Measurements from ENCODE around the gene TGFA. TPM values are rescaled to one million over a fixed set of nuclear protein-coding genes. Genes with fewer than 3 reads are reported as not detected.
A peak's percentile ranks its signal among the peaks of the same experiment; 100 is the strongest.

TGFA gene
- total RNA-seq, 1 experiment from 2014 or later = 27.7 TPM

GRCh38 chr2:70551167-70551566, 2.5 kb downstream of the TGFA start:
- Histone ChIP-seq H2AFZ (no peak overlapping the region), H4K20me1 (ENCODE audit: insufficient read depth) (no peaks in the 10 kb centered on the region), H3K4me3 (peak overlapping the region; percentile 99), H3K9me2 (ENCODE audit: insufficient read depth) (no peaks in the 10 kb centered on the region), H3K27me3 (ENCODE audit: insufficient read depth, low read depth) (no peaks in the 10 kb centered on the region), H3K36me3 (ENCODE audit: low read depth) (no peaks in the 10 kb centered on the region), H3K79me2 (ENCODE audit: low read depth) (peaks cover 76% of the 10 kb centered on the region), H3F3A (ENCODE audit: insufficient read depth, low read depth) (peaks cover 15% of the 10 kb centered on the region; the same call in 1 of the 2 replicates), H3K4me2 (peak overlapping the region; percentile 82), H3K4me1 (replicated peaks; ENCODE audit: insufficient read depth) (peaks cover 47% of the 10 kb centered on the region), H3K9me3 (ENCODE audit: insufficient read depth, low read depth) (no peaks in the 10 kb centered on the region), H3K27ac (peak overlapping the region; percentile 98)
- ChIA-PET CTCF (no interaction called here), POLR2A (ENCODE audit: unreplicated experiment) (no interaction called here)
- BruUV-seq (replicated peaks) = no TSS peak
- TF ChIP-seq EZH2 (IDR thresholded peaks at IDR 0.05; ENCODE audit: low read depth) = no peak
- intact Hi-C loops (cut with micrococcal nuclease; ENCODE audit: unreplicated experiment) = loop anchor here (1.0 to 5.0 kb wide), 4 partner anchors 53 to 249 kb away; partner anchors contain the start of gene FAM136A
- DNase-seq = peak in 1 of 2 experiments; percentile 21

DNA sequence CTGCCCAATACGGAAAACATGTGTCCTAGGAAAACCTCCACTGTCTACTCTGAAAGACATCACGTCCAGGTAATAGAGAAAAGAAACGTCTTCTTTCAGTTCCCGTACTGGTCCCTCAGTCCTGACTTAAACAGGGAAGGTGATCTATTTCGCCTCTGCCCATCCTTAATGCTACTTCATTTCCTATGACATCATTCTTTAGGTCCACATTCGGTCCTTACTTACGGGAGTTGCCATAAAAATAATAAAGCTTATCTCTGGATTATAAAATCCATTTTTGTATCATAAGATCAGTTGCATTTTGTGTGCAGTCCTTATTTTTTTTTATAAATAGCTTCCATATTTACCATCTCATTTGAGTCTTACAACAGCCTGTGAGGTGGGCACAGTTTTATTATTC, 3.7 kb downstream of the TGFA start:
- H3F3A ChIP-seq (ENCODE audit: insufficient read depth, low read depth) = peaks cover 15% of the 10 kb centered on the region; the same call in 1 of the 2 replicates
- no peaks in the 10 kb centered on the region for H3K9me3 ChIP-seq (ENCODE audit: insufficient read depth, low read depth)
- peaks cover 83% of the 10 kb centered on the region for H3K79me2 ChIP-seq (ENCODE audit: low read depth)
- ChIA-PET POLR2A (ENCODE audit: unreplicated experiment) (interaction anchor here (0.6 kb wide), 1 partner anchor 41 kb away, joined by 3 read pairs; no protein-coding TSS in a partner anchor), CTCF (interaction anchor here (0.7 kb wide), 1 partner anchor 90 kb away, joined by 3 read pairs; no protein-coding TSS in a partner anchor)
- peak overlapping the region; percentile 29 for H3K4me2 ChIP-seq
- no peak for DNase-seq
- no peaks in the 10 kb centered on the region for H3K27me3 ChIP-seq (ENCODE audit: insufficient read depth, low read depth)
- H2AFZ ChIP-seq = no peak overlapping the region
- H3K27ac ChIP-seq = no peak overlapping the region
- TF ChIP-seq, protein P1, sequence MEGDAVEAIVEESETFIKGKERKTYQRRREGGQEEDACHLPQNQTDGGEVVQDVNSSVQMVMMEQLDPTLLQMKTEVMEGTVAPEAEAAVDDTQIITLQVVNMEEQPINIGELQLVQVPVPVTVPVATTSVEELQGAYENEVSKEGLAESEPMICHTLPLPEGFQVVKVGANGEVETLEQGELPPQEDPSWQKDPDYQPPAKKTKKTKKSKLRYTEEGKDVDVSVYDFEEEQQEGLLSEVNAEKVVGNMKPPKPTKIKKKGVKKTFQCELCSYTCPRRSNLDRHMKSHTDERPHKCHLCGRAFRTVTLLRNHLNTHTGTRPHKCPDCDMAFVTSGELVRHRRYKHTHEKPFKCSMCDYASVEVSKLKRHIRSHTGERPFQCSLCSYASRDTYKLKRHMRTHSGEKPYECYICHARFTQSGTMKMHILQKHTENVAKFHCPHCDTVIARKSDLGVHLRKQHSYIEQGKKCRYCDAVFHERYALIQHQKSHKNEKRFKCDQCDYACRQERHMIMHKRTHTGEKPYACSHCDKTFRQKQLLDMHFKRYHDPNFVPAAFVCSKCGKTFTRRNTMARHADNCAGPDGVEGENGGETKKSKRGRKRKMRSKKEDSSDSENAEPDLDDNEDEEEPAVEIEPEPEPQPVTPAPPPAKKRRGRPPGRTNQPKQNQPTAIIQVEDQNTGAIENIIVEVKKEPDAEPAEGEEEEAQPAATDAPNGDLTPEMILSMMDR (conservative IDR thresholded peaks at IDR 0.05) = no peak
- TF ChIP-seq EZH2 (IDR thresholded peaks at IDR 0.05; ENCODE audit: low read depth) = no peak
- no TSS peak for BruUV-seq (replicated peaks)
- no peaks in the 10 kb centered on the region for H3K9me2 ChIP-seq (ENCODE audit: insufficient read depth)
- H3K4me1 ChIP-seq (replicated peaks; ENCODE audit: insufficient read depth) = peaks cover 55% of the 10 kb centered on the region
- H3K4me3 ChIP-seq = 0 out of 2 replicates have a peak overlapping the region, but pooled peaks have one; percentile 2
- intact Hi-C loops (cut with micrococcal nuclease; ENCODE audit: unreplicated experiment) = loop anchor here (5.0 kb wide), 3 partner anchors 148 to 248 kb away; partner anchors contain the start of gene FAM136A
- no peaks in the 10 kb centered on the region for H3K36me3 ChIP-seq (ENCODE audit: low read depth)
- no peaks in the 10 kb centered on the region for H4K20me1 ChIP-seq (ENCODE audit: insufficient read depth)

DNA sequence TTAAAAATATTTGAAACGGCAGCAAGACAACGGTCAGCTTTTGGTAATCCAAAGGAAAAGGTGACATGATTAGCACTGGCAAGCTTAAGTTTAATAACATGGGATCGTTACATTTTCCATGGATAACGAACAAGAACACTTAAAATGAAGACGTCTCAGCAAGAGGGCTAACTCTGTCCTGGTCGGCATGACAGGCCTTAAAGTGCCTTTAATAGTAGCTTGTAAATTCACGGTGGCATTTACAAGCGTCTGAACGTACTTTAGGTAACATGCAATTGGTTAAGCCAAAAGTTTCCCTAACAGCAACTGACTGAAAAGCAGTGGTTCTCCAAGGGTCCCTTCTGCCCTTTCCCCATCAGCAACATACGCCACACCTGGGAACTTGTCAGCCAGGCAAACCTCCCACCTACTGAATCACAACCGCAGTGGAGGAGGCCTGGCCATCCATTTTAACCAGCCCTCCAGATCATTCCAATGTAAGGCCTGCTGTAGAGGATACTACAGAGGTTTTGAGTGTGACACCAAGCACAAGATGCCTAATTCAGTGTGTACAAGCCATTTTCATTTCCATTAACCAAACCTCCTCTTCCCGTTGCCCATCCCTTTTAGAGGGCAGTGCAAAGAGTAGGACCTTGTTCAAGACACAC, 4.4 kb downstream of the TGFA start:
- intact Hi-C loops (cut with micrococcal nuclease; ENCODE audit: unreplicated experiment) = no loop called here
- Histone ChIP-seq H3K4me2 (peak overlapping the region; percentile 29), H3K27ac (no peak overlapping the region), H2AFZ (no peak overlapping the region), H3F3A (ENCODE audit: insufficient read depth, low read depth) (peaks cover 9% of the 10 kb centered on the region; the same call in 1 of the 2 replicates), H4K20me1 (ENCODE audit: insufficient read depth) (0 out of 2 replicates have a peak, but pooled peaks cover 3% of the 10 kb centered on the region), H3K9me2 (ENCODE audit: insufficient read depth) (no peaks in the 10 kb centered on the region), H3K4me3 (no peak overlapping the region), H3K27me3 (ENCODE audit: insufficient read depth, low read depth) (no peaks in the 10 kb centered on the region), H3K79me2 (ENCODE audit: low read depth) (peaks cover 91% of the 10 kb centered on the region), H3K4me1 (replicated peaks; ENCODE audit: insufficient read depth) (peaks cover 50% of the 10 kb centered on the region), H3K9me3 (ENCODE audit: insufficient read depth, low read depth) (no peaks in the 10 kb centered on the region), H3K36me3 (ENCODE audit: low read depth) (peaks cover 4% of the 10 kb centered on the region; the same call in 1 of the 2 replicates)
- no peak for DNase-seq
- BruUV-seq (replicated peaks) = no TSS peak
- ChIA-PET POLR2A (ENCODE audit: unreplicated experiment) (no interaction called here), CTCF (interaction anchor here (0.7 kb wide), 1 partner anchor 89 kb away, joined by 3 read pairs; no protein-coding TSS in a partner anchor)
- TF ChIP-seq EZH2 (IDR thresholded peaks at IDR 0.05; ENCODE audit: low read depth) = no peak
- TF ChIP-seq, protein P1 (conservative IDR thresholded peaks at IDR 0.05) = no peak
